Activated naive CD4-positive, alpha-beta T cell treated with Interleukin-2 at 50 U/mL for 16 hours (primary cell): ENCODE measurements around the gene FBXO40.
A peak's percentile ranks its signal among the peaks of the same experiment; 100 is the strongest.

Source experiments
- DNase-seq: peaks from one replicate; pipeline ENCODE4 v3.0.0-alpha.2; 2020

FBXO40 gene

GRCh38 chr3:121624147-121624899 is 31.1 kb downstream of the FBXO40 start:
- no peak for DNase-seq

DNA sequence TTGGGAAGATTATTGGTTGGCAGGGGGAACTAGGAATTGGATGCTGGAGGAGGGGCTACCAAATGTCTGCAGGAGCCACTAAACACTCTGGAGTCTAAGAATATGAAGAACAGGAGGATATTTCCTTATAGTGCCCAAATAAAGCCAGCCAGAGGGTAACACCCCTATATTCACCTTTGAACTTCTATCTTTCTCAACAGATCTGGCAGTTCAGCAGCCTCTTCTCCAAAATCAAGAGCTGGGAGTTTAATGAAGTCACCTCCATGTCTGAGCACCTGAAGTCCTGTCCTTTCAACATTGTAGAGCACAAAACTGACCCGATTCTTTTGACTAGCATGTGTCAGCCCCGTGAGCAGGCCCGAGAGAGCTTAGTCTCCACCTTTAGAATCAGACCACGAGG is 33.3 kb downstream of the FBXO40 start:
- DNase-seq: no peak

DNA sequence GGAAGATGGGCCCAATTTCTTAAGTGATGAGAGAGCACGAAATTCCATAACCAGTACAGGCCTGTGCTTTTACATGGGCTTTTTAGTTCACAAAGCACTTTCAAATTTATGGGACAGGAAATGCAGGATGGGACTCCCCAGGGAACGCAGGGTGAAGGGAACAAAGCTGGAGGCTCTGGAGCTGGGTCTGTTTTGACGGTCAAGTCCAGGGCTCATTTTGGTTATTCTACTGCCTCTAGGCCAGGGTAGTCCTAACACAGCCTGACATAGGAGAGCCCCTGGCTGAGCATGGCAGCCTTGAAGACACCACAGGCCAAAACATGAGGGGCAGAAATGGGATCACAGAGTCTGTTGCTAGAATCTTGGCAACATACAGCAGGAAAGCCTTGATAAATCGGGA is 34.0 kb downstream of the FBXO40 start:
- no peak for DNase-seq

GRCh38 chr3:121627622-121628021 is 34.4 kb downstream of the FBXO40 start:
- no peak for DNase-seq

DNA sequence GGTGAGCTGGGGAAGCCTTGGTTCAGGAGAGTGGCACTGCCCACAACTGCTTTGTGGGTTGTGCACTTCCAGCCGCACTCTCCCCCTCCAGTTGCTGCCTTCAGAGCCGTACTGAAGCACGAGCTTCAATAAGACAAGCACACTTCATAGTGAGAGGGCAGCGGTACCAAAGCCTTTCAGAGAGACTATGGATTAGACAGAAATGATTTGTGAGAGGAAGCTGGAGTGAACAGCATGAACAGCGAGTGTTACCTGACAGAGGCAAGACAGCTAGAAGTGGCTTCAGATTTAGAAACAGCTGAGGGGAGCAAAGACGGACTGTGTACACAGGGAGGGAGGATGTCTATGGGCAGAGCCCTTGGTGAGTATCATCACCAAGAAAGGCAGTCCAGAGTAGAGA is 36.4 kb downstream of the FBXO40 start:
- no peak for DNase-seq

DNA sequence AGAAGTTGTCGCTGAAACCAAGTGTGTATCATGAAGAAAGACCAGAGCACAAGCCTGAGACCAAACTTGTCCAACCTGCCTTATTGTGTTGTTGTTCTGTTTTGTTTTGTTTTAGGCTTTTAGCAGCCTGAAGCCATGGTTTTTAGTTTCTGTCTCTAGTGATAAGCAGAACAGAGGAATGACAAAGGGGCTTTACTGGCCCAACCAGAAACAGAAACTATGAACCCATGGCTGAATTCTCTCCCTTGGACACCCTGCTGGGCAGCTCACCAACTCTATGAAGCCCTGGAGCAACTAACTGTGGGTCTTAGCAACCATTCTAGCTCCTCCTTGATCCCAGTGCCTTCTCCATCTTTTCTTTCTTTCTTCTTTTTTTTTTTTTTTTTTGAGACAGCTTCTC is 37.2 kb downstream of the FBXO40 start:
- no peak for DNase-seq

DNA sequence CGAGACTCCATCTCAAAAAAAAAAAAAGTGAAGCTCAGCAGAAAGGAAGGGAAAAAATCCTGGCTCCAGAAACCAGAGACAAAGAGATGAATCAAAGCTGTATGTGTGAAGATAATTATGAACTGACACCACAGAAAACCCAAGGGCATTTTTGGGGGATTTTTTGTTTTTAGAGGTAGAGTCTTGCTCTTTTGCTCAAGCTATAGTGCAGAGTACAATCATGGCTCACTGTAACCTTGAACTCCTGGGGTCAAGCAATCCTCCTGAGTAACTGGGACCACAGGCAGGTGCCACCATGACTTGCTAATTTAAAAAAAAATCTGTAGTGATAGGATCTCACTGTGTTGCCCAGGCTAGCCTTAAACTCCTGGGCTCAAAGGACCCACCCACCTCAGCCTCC is 44.7 kb downstream of the FBXO40 start:
- no peak for DNase-seq

GRCh38 chr3:121641127-121641526 is 47.9 kb downstream of the FBXO40 start:
- DNase-seq: no peak

GRCh38 chr3:121642601-121643314 is 49.6 kb downstream of the FBXO40 start:
- DNase-seq: no peak

DNA sequence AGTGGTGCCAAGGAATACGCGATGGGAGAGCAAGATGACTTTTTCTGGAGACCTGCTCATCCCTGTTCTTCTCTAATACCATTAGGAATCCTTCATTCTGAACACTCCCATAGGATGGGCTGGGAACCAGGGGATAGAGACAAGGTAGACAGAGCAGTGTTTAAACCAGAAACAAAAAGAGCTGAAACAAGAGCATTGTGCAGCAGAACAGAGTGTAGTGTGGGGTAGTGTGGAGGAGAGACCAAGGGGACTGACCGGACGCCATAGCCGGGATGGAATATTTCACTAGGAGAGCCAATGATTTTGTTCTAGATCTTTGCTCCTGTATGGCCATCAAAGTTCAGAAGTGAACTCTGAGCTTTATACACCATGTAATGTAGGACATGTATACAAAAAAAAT is 51.9 kb downstream of the FBXO40 start:
- DNase-seq: no peak

DNA sequence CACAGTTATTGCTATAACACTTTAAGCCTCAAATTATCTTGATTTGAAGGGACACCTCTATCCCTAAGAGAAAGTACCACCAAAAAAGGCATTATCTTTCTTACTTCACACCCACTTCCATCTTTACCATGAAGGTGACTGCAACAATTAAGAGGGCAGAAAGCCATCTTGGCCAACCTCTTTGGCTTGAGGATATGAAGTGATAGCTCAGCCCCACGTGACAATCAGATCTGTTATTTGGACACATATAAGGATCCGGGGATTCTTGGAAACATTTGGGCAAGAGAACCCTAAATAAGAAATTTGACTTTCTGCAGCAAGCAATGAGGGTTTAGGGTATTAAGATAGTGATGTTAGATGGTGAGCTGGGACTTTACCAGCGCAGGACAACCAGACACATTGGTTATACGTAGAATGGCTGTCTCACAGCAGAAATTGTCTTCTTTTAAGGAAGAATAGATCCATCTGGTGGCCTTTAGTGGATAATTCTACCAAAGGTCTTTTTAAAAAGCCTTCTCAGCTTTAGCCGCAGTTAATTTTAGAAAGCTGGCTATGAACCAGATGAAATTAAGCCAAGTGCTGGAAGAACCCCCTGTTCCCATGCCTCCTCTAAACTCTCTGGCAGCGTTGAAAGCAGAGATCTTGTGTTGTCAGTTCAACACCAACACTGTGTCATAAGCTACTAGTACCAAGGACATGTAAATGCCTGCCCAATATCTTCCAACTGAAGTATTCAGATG is 55.2 kb downstream of the FBXO40 start:
- no peak for DNase-seq

- no peak for DNase-seq
These were observed 56.5 kb downstream of the FBXO40 start for GRCh38 chr3:121649645-121650044.

DNA sequence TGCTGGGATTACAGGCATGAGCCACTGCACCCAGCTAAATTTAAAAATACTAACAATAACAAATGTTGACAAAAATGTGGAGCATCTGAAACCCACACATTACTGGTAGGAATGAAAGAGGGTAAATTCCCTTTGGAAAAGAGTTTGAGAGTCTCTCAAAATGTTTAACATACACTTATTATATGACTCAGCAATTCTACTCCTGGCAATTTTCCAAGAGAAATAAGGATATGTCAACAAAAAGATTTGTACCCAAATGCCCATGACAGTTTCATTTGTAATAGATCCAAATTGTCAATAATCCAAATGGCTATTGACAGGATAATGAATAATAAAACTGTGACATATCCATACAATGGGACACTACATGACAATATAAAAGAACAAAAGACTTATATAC is 58.5 kb downstream of the FBXO40 start:
- DNase-seq: no peak

- no peak for DNase-seq
These were observed 61.6 kb downstream of the FBXO40 start for GRCh38 chr3:121654493-121655385.

DNA sequence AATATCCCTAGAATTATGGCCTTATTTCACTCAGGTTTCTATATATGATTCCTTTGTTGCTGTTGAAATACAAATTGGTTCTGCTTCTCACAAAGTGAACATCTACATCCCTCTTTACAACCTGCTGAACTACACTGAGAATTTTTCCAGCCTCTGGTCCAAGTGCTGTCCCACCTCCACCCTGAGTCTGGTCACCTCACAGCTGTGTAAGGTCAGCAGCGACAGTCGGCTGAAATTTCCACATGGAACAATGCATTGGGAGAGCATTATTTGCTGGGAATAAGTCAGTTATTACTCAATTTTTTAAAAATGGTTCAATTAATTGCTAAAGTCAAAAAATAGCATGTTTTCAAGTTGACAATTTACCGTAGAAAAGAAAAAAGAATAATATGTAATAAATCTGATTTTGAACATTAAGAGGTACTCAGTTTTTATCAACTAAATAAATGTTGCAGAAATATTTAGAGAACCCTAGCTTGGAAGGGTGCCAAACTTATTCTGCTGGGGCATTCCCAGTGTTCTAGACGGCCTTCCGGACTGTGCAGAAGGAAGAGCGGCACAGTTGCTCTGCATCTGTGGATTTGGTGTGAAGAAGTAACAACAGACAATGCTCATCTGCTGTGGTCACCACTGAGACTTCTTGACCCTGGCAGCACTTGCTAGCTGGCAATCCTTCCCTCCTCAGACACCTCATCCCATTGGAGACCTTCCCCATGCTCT is 65.7 kb downstream of the FBXO40 start:
- DNase-seq: no peak

GRCh38 chr3:121659586-121659985 is 66.4 kb downstream of the FBXO40 start:
- peak; percentile 10 for DNase-seq

DNA sequence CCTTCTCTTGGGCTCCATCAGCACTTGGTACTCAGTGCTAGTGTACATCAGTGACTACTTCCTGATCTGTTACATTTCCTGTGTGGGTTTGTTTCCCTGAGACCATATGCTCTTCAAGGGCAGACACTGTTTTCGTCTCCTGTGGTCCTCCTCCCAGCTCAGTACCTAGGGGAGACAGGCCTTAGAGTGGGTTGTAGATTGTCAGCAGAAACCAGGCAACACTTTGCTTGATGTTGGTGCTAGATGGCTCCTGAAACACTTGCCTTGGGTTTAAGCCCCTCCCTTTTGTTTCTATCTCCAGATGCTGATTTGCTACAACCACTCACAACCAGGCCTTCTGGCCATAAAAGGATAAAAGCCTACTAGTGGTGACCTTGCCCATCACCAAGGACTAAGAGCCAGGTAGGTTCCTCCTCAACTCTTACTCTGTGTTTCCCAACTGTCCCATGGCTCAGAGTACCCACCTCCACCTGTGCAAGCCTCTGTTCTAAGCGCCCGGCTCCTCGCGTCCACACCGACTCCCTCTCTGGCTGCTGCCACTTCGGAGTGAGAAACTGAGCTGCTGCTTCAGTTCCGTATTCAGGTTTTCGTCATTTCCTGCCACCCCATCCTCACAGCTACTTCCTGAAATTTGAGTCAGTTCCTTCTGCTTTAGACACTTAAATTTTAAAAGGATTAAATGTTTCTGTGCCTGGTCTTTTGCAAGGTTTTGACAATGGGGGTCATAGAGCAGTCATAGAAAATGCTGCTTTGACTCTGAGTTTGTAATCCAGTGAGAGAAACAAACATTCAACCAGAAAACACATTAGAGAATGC is 67.4 kb downstream of the FBXO40 start, which contains the start of gene HCLS1:
Gene HCLS1 (minus strand): TSS at position 548 of the 816 bp plus-strand sequence. CDS start 2,556 bp downstream, outside the sequence.
- DNase-seq: peak; percentile 70

DNA sequence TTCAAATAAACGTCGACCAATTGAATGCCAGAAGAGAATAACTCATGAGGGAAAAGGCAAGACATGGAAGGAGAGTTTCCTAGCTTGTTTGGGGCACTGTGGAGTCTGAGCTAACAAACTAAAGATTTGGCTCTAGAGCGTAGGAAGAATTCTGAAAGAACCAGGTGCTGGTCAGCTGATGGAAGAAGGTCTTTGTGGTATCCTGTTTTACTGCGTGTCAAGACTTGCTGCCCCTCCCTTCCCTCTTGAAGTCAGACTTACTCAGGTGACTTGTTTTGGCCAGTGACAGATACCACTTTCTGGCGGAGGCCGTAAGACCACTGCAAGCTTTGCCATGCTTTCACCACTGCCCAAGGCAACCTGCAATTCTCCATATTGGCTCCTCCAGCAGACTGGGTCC is 68.2 kb downstream of the FBXO40 start:
- DNase-seq: no peak

GRCh38 chr3:121662742-121663141 is 69.6 kb downstream of the FBXO40 start:
- DNase-seq: no peak

- DNase-seq: no peak
These were observed 70.1 kb downstream of the FBXO40 start for GRCh38 chr3:121663171-121663847.
